Mesenteric fat pad (tissue), 1 donor: ENCODE results near the gene RHEX. TPM values are rescaled to one million over a fixed set of nuclear protein-coding genes. Genes with fewer than 3 reads are reported as not detected.

Experiments used
- DNase-seq: peaks from one replicate; pipeline ENCODE4 v3.0.0-alpha.2; 2020; ENCODE audit warnings: low spot score
- total RNA-seq: library from RNA; stranded (reverse); fragmentation: NEBNext Ultra II Directional; extraction: Animal tissue kit (Norgen Biotek cat#: 25700); gene quantifications from one replicate; pipeline ENCODE4 v1.2.1, GENCODE V29; 2021
- donor health status: DM: yes; HTN: yes; CAD: no.

RHEX gene
- total RNA-seq, 1 donor from 2014 or later: 2.2 TPM

DNA sequence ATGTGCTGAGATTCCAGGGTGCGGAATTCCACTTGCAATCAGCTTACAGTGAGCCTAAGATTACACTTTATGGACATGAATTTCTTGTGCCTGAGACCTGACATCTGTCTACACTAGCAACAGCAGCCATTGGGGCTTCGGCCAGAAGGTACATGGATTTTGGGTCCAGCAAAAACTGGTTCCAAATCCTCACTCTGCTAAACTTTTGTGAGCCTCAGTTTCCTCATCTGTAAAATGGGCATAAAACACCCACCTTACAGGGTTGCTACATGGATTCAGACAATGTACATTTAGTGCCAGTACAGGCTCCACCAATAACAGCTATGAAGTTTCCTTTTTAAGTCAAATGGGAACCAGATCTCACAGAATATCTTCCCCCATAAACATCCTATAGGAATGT, 30.8 kb downstream of the RHEX start:
- no peak for DNase-seq

DNA sequence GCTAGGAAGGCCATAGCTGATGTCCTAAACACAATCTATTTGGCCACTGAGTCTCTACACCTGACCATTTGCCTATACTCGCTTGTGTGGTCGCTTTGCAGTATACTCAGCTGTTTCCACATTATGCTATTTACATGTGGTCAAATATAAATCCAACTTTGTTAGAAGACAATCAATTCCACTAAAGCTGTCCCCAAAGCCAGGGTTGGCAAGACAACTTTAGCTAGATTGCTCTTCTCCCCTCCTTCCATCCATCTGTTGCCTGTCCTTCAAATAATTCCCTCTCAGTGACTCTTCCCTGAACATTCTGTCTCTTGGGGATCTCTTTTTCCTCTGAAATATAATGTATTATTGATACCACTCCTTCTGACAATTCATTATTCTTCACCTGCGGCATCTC, 34.1 kb downstream of the RHEX start:
- DNase-seq: no peak

DNA sequence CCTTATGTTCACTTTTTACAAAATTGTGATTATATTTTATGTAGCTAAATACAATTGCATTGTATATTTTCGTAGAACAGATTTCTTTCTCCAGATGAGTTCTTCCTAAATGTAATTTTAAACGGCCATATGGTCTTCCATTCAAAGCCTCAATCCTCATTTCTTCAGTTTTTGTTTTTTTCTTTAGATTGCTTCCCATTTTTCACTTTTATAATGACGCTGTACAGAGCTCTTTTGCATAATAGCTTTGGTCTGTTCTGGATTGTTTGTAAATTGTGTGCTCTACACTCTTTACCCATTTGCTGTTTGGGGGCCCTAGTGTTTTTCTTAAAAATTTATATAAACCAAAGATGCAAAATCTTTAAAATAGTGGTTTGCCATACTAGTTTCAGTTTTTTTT, 36.4 kb downstream of the RHEX start:
- DNase-seq: no peak

DNA sequence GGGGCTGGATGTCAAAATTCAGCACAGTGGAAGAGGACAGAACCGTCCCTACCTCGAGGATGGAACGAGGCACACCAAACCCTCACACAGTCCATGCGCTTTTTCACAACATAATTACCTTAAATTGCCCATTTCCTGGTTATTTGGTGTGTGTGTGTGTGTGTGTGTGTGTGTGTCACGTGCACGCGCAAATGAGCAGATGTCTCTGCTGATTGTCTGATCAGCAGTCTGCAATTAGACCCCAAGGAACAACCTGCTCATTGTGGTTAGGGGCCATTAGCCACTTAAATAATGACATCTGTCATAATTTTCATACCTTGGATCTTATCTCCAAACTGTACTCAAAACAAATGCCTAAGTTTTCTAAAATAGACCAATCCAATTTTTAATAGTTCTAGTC, 41.1 kb downstream of the RHEX start:
- no peak for DNase-seq

DNA sequence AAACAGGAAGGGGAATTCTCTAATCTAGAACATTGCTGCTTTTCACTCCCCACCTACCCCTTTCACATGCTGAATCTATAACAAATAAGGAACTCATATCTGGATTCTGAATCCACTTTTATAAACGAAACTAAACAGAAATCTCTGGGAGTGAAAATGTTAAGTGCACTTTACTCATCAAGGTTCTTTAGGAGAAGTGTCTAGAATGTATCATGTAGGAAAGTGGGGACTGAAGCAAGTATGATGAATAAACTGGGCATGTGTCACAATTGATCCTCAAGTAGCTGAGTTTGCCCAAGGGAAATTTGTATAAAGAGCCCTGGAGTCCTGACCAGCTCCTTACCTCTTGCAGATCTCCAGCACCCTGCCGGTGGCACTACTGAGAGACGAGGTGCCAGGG, 44.4 kb downstream of the RHEX start:
- no peak for DNase-seq

DNA sequence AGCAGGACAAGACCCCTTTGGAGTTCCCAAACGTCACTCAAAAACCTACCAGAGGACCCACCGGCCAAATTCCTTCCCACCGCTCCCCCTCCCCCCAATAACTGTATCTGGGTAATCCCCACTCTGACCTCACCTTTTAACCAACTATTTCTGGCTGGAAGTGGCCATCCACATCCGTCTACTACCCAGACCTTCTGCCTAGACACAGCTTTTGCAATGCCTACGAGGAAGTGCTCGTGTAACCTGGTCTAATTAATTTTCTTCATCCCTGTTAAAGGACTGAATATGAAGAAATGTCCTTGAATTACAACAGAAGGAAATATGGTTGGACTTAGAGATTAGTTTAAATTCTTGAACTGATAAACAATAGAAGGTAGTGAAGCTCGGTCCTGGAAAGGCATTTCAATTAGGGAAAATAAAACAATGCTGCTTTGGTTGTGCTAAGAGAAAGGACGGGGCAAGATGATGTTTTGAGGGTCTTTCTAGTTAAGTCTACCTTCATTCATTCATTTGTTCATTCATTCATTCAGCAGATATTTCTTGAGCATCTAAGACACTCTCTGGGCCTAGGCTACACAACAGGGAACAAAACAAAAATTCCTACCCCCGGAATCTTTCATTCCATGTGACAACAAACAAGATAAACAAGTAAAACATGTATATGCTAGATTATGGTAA, 45.4 kb downstream of the RHEX start:
- no peak for DNase-seq

DNA sequence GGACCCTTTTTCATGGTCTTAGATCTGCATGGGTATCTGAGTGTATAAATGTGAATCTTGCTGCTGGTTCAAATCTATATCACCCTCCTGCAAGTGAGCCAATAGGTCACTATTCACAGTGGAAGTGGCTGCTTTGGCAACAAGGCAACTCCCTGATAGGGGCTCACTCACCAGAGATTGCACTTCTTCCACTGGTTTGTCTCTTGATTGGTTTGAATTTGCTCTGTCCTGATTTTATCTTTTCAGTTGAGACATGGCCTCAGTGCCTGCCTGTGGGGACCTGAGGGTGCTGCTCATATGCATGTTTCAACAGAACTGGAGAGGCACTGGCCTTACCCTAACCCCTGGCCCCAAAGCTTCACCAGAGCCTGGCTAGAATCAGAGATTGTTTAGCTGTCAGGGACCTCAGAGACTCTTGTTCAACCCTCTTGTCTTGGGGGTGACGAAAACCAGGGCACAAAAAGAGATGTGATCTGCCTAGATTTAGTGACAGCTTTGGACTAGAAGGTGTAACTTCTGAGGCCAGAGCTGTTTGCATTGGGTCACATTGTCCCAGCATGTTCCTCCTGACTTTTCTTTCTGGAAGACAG, 47.3 kb downstream of the RHEX start:
- no peak for DNase-seq

DNA sequence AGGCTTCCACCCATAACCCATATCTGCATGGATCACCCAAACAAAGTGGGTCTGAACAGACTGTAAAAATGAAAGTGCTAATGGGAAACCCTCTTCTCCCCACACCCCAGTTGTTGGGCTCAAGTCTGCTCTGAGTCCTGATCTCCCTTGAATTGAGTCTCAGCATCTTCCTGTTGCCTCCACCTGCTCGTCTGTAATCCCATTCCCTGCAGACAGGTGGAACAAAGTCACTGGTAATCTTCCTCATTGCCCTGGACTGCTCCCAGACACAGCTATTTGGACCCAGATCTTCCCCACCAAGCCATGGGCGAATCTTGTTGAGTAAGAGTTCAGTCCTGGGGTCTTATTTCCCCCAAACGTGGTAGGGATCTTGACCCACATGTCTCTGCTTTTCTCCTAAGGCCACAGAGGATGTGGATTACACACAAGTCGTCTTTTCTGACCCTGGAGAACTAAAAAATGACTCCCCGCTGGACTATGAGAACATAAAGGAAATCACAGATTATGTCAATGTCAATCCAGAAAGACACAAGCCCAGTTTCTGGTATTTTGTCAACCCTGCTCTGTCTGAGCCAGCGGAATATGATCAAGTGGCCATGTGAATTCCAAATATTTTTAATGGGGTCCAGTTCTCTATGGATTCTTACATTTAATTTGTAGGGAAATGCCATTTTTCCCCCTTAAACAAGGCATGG, 48.5 kb downstream of the RHEX start:
- no peak for DNase-seq

DNA sequence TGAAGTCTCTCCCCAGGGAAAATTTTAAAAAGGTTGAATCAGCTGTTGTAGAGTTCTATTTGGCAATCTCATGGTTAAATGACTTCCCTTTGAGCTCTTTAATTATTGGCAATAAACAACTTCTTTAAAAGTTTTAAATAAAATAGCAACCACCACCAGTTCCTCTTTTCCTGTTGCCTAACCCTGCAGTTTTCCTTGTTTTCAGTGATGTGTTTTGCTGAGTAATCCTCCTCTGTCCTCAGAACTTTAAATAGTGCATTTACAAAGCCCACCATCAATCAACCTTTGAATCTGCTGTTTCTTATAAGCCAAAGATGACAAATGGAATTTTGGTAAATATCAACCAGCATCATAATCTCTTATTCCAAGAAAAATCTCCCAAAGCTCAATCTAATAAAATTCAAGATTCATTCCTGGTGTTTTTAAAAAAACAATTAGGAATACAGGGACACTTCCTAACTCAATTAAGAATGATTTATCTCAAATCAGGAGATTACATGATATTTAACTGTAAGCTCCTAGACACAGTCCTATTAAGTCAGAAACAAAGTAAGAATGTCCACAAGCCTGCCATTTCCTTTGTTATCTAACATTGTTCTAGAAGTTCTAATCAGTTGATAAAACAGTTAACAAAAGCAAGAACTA, 49.4 kb downstream of the RHEX start:
- no peak for DNase-seq

DNA sequence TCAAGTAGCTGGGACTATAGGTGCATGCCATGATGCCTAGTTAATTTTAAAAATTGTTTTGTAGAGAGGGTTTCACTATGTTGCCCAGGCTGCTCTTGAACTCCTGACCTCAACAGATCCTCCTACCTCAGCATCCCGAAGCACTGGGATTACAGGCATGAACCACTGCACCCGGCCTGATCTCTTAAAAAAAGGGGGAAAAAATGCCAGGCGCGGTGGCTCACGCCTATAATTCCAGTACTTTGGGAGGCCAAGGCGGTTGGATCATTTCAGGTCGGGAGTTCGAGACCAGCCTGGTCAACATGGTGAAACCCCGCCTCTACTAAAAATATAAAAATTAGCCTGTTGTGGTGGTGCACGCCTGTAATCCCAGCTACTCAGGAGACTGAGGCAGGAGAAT, 51.0 kb downstream of the RHEX start:
- no peak for DNase-seq

DNA sequence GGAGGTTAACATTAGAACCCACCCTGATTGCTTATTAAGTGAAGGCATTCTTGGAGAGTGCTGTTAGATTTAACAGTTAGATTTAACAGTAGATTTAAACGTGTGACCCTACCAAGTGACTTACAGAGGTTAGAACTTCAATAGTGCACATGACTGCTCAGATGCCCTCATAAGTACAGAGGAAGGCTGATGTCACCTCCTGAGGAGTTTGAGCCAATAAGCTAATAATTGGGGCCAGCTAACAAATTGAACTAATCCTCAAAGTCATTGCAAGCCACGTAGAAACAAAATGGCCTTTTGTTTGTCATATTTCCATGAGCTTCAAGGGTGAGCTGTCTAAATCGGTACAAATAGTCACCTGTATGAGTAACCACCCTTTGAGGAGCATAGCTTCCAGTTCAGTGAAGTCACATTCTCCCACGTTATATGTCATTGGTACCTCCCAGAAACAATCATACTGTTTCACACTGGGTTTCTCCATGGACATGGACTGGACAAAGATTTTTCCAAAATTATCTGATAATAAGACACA, 52.6 kb downstream of the RHEX start:
- DNase-seq: no peak

DNA sequence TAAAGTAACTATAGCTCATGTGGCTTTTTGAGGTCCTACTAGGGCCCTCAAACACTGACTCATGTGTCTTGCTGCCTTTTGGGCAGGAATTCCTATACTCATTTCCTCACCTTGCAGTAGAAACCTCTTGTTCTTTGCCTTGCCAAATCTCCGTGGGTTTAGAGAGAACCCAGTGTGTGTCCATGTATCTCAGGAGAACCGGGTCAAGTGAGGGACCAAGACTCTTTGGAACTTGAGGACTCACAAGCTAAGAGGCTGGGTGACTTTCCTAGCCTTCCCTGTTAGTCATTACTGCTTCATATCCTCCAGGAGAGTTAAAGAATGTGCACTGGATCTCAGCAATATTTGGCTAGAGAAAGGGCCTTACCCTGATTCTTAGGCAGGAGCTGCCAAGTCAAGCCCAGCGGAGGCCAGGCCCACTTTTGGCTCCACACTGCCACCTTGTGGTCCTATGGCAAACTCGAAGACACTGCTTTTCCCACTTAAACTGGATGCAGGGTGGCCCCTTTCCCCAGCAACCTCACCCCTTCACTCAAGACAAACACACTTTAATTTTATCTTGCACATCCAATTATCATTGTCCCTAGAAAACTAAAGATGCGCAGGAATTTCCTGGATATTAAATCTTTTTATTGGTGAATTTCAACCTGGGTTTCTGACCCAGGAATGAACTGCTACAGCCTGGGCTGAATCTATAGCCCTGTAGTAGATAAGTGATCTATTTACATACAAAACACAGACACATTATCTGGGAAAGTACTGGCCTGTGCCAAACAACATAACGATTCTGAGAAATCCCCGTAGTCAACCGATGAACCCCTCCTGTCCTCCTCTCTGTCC, 53.6 kb downstream of the RHEX start:
- no peak for DNase-seq

DNA sequence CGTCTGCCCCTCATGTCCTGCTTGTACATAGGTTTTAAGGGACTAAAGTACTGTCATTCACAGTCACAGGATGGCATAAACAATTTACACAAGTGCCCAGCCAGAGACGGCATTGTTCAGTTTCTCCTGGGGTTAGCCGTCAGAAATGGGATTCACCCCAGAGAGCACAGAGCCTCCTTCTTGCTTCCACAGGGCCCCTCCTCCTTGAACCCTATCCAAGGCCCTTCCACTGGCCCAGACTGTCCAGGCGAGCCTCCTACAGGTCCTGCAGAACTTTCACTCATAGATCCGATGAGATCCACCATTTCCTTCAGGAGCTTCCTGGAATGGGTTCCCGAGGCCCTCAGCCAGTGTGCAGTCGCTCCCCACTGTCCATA, 54.2 kb downstream of the RHEX start:
- DNase-seq: no peak

DNA sequence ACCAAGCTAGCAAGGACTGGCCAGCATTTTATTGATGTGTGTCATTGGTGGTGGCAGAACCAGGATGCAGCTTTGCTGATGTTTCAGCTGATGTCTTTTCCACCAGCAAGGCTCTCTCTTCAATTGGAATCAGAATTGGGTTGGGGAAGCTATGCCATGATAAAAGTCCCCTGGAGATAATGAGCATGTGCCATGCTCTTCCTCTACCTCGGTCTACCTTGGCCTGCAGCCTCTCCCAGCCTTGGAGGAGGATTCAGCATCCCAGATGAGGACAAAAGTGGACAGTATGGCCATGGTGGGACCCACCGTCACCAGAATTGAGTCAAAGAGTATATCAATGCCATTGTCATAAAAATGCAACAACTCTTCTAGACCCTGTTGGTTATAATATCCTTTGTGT, 55.7 kb downstream of the RHEX start:
- DNase-seq: no peak

DNA sequence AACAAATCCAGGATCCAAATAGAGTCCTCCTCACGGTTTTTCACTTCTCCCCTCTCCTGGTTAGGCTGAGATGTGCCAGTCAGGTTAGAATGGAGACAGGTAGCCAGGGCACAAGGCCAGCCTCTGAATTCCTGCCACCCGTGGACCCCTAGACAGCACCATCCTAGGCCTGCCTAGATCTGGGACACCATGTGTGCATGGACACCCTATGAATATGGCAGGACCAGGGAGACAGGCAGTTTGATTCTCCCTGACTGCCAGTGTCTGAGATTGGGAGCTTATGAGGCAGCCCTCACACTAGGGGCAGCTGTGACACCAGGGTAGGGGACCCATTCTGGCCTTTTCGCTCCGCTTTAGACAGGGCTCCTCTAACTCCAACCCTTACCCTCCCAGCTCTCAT, 56.7 kb downstream of the RHEX start:
- no peak for DNase-seq

DNA sequence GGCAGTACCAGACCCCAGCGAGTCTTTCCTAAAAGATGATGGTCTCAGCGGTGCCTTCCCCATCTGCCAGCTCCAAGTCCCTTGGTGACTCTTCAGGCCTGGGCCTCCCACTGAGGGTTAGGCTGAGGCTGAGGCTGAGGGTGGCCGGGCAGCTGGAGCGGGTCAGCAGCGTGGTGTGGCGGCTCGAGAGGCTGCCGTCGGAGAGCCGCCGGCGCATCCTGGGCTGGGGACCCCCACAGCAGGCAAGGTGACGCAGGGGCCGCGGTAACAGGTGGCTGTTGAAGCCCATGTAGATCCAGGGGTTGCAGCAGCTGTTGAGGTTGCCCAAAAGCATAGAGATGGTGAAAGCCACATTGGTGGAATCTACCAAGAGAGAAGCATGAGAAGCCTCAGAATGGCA, 57.2 kb downstream of the RHEX start:
- DNase-seq: no peak

DNA sequence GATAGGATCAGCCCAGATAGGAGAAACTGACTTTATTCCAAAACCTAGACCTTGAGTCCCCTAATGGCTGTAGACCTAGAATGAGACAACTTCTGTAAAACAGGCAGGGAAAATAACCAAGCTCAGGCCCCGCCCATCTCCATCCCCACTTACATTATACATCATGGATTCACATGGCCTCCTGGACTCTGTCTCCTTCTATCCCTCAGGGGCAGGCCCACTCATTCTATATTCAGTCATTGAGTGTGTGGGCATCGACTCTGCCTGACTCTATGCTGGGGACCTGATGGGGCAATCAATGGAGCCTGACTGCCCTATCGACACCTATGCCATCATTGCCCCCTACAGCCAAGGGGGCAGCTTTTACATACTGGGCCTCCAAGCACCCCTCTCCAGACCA, 57.8 kb downstream of the RHEX start:
- DNase-seq: no peak

DNA sequence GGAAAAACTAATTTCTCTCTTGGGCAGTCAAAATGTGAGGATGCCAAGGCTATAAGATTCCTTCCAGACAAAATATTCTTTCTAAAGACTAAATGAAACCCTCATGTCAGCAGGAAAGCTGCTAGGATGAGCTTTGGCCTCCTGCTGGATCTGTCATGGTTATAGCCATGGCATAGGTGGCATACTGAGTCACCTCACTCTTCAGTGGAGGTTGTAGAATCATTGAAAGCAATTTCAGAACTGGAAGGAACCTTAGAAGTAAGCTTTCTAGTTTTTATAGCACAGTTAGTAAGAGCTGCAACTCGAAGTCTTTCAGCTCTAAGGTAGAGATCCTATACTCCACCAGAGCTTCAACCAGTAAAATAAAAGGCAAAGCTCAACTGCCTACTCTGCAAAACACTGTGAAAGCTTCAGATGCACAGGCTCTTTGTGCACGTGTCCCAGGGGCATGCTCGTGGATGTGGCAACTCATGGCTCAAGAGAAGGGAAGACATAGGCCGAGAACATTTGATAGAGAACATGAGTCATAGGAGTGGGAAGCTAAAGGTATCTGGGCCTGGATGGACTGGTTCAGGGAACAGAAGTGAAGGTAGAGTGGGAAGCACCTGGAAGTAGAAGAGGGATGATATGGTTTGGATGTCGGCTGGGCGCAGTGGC, 58.4 kb downstream of the RHEX start:
- no peak for DNase-seq

DNA sequence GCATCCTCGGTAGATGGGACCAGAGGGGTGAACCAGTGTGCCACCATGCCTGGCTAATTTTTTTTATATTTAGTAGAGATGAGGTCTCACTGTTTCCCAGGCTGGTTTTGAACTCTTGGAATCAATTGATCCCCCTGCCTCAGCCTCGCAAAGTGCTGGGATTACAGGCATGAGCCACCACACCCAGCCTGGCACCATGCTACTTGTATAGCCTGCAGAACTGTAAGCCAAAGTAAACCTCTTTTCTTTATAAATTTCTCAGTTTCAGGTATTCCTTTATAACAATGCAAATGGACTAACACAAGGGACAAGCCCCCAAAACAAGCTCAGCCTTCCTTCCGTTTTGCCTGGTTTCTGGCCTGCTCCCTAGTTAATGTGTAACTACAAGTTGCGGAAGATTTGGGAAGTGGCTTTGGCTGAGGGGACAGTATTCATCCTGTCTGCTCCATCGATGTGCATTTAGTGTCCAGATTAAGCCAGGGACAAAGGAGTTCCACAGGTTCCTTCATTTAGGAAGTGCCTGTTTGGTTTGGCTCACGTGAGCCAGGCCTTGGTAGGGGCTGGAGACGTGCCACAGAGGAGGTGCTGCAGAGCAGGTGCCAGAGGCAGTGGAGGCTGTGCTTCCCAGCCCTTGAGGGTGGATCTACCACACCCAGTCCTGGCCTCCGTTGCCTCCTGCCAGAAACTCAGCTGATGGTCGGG, 59.8 kb downstream of the RHEX start:
- DNase-seq: no peak
